Measurements from ENCODE around the gene AGBL1.

The AGBL1 gene

DNA sequence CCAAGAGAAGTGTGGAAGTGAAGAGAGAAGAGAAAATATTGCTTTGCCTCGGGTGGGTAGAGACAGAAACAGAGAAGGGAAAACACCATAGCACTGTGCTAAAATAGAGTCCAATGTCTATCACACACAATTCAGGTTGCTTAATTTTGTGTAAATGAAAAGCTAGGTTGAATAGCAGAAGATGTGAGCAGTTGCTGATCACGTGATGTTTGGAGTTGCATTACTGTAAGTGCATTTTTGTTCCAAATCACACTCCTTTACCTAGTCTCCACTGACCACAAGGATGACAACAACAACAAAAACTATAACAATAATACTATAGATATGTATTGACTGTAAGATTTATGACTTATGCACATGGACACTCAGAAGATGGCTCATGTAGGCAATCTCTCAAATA, 683.2 kb downstream of the AGBL1 start:
- TF ChIP-seq, protein P1, sequence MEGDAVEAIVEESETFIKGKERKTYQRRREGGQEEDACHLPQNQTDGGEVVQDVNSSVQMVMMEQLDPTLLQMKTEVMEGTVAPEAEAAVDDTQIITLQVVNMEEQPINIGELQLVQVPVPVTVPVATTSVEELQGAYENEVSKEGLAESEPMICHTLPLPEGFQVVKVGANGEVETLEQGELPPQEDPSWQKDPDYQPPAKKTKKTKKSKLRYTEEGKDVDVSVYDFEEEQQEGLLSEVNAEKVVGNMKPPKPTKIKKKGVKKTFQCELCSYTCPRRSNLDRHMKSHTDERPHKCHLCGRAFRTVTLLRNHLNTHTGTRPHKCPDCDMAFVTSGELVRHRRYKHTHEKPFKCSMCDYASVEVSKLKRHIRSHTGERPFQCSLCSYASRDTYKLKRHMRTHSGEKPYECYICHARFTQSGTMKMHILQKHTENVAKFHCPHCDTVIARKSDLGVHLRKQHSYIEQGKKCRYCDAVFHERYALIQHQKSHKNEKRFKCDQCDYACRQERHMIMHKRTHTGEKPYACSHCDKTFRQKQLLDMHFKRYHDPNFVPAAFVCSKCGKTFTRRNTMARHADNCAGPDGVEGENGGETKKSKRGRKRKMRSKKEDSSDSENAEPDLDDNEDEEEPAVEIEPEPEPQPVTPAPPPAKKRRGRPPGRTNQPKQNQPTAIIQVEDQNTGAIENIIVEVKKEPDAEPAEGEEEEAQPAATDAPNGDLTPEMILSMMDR (IDR thresholded peaks at IDR 0.05; ENCODE audit: insufficient read depth, missing control alignments): no peak
- no peak for FAIRE-seq
- DNase-seq (ENCODE audit: insufficient read length, low spot score): no peak

DNA sequence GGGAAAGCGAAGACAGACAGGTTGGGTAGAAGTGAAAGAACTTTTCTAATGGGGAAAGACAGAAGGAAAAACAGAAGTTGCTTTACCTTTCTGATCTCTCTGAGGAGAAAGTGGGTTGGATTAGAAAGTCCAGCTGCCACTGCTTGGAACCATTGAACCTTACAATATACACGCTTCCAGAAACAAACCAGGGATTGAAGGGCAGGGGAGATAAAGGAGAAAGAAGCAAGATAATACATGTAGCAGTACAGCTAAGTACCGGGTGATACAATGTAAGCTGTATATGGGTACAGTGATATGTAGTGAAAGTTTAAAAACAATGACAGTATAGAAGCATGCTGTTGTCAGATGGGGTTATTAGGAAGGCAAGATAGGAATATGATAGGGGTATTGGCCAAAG, 684.4 kb downstream of the AGBL1 start:
- DNase-seq (ENCODE audit: insufficient read length, low spot score): no peak
- no peak for FAIRE-seq
- TF ChIP-seq, protein P1 (IDR thresholded peaks at IDR 0.05; ENCODE audit: insufficient read depth, missing control alignments): no peak

DNA sequence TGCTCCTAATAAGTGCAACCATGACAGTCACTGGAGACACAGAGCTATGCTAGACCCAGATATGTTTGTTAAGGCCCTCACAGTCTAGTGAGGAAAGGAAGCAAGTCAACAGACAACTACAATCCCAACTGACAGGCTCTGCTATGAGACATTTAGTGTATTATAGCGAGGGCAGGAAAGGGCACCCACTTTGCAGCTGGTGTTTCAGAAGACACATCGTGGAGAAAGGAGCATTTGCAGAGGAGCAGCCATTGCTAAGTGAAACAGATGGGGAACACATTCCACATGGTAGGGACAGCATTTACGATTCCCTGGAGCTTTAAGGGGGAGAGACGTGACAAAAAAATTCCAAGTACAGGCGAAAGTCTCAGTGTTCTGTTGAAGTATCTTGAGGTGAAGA, 685.6 kb downstream of the AGBL1 start:
- FAIRE-seq (no peak), DNase-seq (ENCODE audit: insufficient read length, low spot score) (no peak)
- TF ChIP-seq, protein P1 (IDR thresholded peaks at IDR 0.05; ENCODE audit: insufficient read depth, missing control alignments): no peak

DNA sequence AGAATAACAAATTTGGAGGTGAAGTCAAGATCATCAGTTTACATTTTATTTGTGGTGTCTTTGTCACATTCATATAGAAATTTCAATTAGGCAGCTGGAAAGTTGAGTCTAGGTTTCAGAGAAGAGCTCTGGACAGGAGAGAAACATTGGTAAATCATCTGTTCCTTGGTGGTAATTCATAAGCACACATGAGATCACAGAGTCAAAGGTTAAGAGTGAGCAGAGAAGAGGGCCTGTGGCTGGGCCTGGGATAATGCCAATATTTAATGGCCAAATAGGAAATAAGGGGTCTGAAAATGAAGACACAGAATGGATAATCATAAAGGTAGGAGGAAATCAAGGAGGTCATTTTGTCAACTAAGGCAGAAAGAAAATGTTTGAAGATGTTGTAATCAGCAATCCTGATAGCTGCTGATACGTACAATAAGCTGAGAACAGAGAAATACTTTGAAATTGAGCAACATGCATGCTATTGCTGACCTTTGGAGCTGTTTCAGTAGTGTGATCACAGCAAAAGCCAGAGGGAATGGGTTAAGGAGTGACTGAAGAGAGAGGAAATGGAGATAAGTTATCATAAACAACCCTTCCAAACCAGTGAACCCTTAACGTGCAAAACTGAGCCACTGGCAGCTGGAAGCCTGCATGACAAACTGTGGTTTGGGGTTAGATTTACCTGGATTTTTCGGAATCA, 692.8 kb downstream of the AGBL1 start:
- TF ChIP-seq, protein P1 (IDR thresholded peaks at IDR 0.05; ENCODE audit: insufficient read depth, missing control alignments): no peak
- no peak for DNase-seq (ENCODE audit: insufficient read length, low spot score)
- no peak for FAIRE-seq

DNA sequence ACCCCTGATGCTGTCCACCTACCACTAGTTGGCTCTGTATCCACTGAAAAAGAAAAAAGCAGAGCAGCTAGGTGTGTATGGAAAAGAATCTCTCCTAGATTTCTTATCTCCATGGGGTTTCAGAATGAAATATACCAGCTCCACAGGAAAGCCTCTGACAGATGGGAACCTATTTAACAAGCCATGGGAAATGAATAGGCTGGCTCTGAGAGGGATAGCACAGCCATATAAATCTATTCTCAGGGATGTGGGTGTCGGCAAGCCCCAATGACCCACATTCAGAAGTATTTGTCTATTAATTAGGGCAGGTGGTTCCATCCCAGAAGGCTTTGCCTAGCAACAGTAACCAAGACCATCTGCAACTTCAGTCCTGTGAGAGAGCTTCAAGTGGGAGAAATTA, 694.1 kb downstream of the AGBL1 start:
- no peak for DNase-seq (ENCODE audit: insufficient read length, low spot score)
- no peak for FAIRE-seq
- TF ChIP-seq, protein P1 (IDR thresholded peaks at IDR 0.05; ENCODE audit: insufficient read depth, missing control alignments): no peak

DNA sequence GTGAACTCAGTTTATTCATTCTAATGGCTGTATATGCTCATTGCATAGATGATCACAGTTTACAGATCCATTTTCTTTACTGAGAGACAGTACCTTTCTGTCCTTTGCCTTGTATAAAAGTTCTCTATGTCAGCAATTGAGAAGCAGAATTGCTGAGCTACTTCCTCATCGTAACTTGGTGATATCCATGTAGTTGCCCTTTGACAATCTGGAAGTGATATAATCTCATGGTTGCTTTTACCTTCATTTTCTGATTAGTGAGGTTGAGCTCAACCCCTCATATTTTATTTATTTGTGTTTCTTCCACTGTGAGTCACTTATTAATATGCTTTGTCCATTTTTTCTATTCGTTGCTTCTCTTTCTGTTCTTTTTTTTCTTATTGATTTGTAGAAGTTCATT, 696.5 kb downstream of the AGBL1 start:
- DNase-seq (ENCODE audit: insufficient read length, low spot score): no peak
- TF ChIP-seq, protein P1 (IDR thresholded peaks at IDR 0.05; ENCODE audit: insufficient read depth, missing control alignments): no peak

DNA sequence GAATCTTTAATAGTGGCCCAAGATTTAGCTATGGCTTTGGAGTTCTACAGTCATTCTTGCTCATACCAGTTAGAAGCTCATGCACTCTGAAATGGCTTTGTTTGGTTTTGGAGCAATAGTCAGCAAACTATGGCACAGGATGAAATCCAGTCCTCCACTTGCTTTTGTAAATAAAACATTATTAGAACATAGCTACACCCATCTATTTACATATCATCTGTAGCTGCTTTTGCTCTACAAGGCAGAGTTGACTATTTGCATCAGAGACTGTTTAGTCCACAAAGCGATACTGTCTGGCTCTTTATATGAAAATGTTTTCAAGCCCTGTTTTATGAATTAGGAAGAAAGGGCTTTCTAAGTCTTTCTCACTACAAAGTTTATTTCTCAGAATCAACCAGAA, 716.9 kb downstream of the AGBL1 start:
- FAIRE-seq (no peak), DNase-seq (ENCODE audit: insufficient read length, low spot score) (no peak)
- TF ChIP-seq, protein P1 (IDR thresholded peaks at IDR 0.05; ENCODE audit: insufficient read depth, missing control alignments): no peak

More for the DNA sequence above, 696.5 kb downstream of the AGBL1 start:
- FAIRE-seq: no peak
